Nephron (organoid): ENCODE data around the gene MPPED1.

Experiments used
- H3K27ac Mint-ChIP-seq, 3 experiments: 2 replicates each; pipeline ENCODE4 v1.8.0; 2020; ENCODE audit warnings: mixed read lengths in 3 of 3, mild to moderate bottlenecking in 2 of 3, moderate library complexity in 1 of 3
- H3K27me3 Mint-ChIP-seq: 2 replicates; pipeline ENCODE4 v1.8.0; 2021; ENCODE audit warnings: low read depth, mild to moderate bottlenecking, moderate library complexity, mixed read lengths
- H3K36me3 Mint-ChIP-seq: 2 replicates; pipeline ENCODE4 v1.8.0; 2020; ENCODE audit warnings: low read depth, mixed read lengths
- H3K4me1 Mint-ChIP-seq: 2 replicates; pipeline ENCODE4 v1.8.0; 2020; ENCODE audit warnings: mixed read lengths
- H3K4me3 Mint-ChIP-seq, 3 experiments: 2 replicates each; pipeline ENCODE4 v1.8.0; 2020; ENCODE audit warnings: mild to moderate bottlenecking in 3 of 3, mixed read lengths in 3 of 3, moderate library complexity in 2 of 3
- H3K9me3 Mint-ChIP-seq: 2 replicates; pipeline ENCODE4 v1.8.0; 2020; ENCODE audit warnings: mixed read lengths
- CTCF ChIP-seq, 3 experiments: fragments of 200-600 bp; sonication (generic); IDR thresholded peaks; one replicate each; pipeline ENCODE4 v1.5.0; 2021; ENCODE audit warnings: antibody characterized with exemption in 3 of 3; ENCODE audit not compliant: unreplicated experiment in 3 of 3

The MPPED1 gene

DNA sequence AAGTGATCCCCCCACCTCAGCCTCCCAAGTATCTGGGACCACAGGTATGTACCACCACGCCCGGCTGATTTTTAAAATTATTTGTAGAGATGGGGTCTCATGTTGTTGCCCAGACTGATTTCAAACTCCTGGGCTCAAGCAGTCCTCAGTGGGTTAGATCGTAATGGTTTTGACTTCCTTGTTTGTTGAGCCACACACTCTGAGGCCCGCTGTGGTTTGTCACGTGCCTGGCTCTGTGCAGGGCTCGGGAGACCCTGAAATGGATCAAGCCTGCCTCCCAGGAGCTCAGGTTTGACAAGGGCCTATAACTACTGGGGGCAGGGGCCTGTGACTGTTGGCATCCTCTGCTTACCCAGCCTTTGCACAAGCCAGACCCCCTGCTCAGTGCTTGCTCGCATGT is 68.1 kb downstream of the MPPED1 start:
- H3K4me1 Mint-ChIP-seq: no peaks in the 10 kb centered on the region
- H3K27me3 Mint-ChIP-seq: peaks cover 6% of the 10 kb centered on the region
- no peaks in the 10 kb centered on the region for H3K36me3 Mint-ChIP-seq
- no peak for TF ChIP-seq CTCF (IDR thresholded peaks at IDR 0.05; ENCODE audit: unreplicated experiment in 3 of 3)
- no peak overlapping the region for H3K4me3 Mint-ChIP-seq
- H3K9me3 Mint-ChIP-seq: no peaks in the 10 kb centered on the region
- H3K27ac Mint-ChIP-seq: no peak overlapping the region

GRCh38 chr22:43481568-43482317 is 69.9 kb downstream of the MPPED1 start:
- TF ChIP-seq CTCF (IDR thresholded peaks at IDR 0.05; ENCODE audit: unreplicated experiment in 3 of 3): peak in 1 of 3 experiments; percentile 10
- Mint-ChIP-seq H3K4me3 (no peak overlapping the region), H3K4me1 (no peaks in the 10 kb centered on the region), H3K27ac (no peak overlapping the region), H3K27me3 (peaks cover 6% of the 10 kb centered on the region), H3K9me3 (no peaks in the 10 kb centered on the region), H3K36me3 (no peaks in the 10 kb centered on the region)

DNA sequence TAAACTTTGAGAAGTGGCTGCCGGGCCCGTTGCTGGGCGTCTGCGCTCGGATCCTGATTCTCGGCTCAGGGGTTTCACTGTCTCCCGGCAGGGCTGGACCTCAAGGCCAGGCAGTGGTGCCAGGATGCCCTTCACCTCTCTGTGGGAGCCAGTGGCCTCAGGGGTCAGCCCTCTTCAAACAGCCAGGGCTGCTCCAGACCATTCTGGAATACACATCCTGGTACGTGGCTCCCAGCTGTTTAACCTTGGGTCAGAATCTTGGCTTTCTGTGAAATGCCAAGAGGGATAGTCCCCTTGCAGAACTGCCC is 70.5 kb downstream of the MPPED1 start:
- H3K36me3 Mint-ChIP-seq: no peaks in the 10 kb centered on the region
- peaks cover 6% of the 10 kb centered on the region for H3K27me3 Mint-ChIP-seq
- no peaks in the 10 kb centered on the region for H3K9me3 Mint-ChIP-seq
- no peak overlapping the region for H3K27ac Mint-ChIP-seq
- no peak overlapping the region for H3K4me3 Mint-ChIP-seq
- no peaks in the 10 kb centered on the region for H3K4me1 Mint-ChIP-seq
- no peak for TF ChIP-seq CTCF (IDR thresholded peaks at IDR 0.05; ENCODE audit: unreplicated experiment in 3 of 3)

GRCh38 chr22:43483266-43483665 is 71.5 kb downstream of the MPPED1 start:
- no peak overlapping the region for H3K27ac Mint-ChIP-seq
- H3K36me3 Mint-ChIP-seq: no peaks in the 10 kb centered on the region
- no peaks in the 10 kb centered on the region for H3K4me1 Mint-ChIP-seq
- no peak for TF ChIP-seq CTCF (IDR thresholded peaks at IDR 0.05; ENCODE audit: unreplicated experiment in 3 of 3)
- peaks cover 4% of the 10 kb centered on the region for H3K27me3 Mint-ChIP-seq
- no peaks in the 10 kb centered on the region for H3K9me3 Mint-ChIP-seq
- no peak overlapping the region for H3K4me3 Mint-ChIP-seq

- no peaks in the 10 kb centered on the region for H3K9me3 Mint-ChIP-seq
- H3K36me3 Mint-ChIP-seq: no peaks in the 10 kb centered on the region
- no peak overlapping the region for H3K27ac Mint-ChIP-seq
- no peak overlapping the region for H3K4me3 Mint-ChIP-seq
- H3K27me3 Mint-ChIP-seq: peaks cover under 1% of the 10 kb centered on the region
- no peaks in the 10 kb centered on the region for H3K4me1 Mint-ChIP-seq
- TF ChIP-seq CTCF (IDR thresholded peaks at IDR 0.05; ENCODE audit: unreplicated experiment in 3 of 3): no peak
Measured at GRCh38 chr22:43483669-43484068, 71.9 kb downstream of the MPPED1 start.

DNA sequence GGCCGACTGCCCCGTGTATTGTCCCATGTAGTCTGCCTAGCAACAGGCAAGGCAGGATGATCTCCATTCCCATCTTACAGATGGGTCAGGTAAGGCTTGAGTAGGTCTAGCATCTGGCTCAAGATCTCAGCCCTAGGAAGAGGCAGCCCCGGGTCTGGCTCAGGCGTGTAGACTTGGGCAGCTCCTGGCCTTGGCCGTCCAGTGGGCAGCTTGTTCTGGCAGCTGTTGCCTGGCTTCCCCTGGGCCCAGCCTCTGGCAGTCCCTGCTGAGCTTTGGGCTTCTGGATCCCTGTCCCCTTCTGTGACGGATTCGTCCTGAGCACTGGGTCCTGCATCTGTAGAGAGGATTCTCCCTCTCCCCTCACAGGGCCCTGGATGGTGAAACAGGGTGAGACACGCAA is 72.4 kb downstream of the MPPED1 start:
- Mint-ChIP-seq H3K27me3 (no peaks in the 10 kb centered on the region), H3K36me3 (no peaks in the 10 kb centered on the region), H3K4me3 (no peak overlapping the region), H3K9me3 (no peaks in the 10 kb centered on the region), H3K27ac (no peak overlapping the region), H3K4me1 (no peaks in the 10 kb centered on the region)
- no peak for TF ChIP-seq CTCF (IDR thresholded peaks at IDR 0.05; ENCODE audit: unreplicated experiment in 3 of 3)
